ENCODE data around the gene CD101. TPM values are rescaled to one million over a fixed set of nuclear protein-coding genes. Genes with fewer than 3 reads are reported as not detected.

The CD101 gene
- total RNA-seq, 1 experiment from 2014 or later, result 1.7 TPM

DNA sequence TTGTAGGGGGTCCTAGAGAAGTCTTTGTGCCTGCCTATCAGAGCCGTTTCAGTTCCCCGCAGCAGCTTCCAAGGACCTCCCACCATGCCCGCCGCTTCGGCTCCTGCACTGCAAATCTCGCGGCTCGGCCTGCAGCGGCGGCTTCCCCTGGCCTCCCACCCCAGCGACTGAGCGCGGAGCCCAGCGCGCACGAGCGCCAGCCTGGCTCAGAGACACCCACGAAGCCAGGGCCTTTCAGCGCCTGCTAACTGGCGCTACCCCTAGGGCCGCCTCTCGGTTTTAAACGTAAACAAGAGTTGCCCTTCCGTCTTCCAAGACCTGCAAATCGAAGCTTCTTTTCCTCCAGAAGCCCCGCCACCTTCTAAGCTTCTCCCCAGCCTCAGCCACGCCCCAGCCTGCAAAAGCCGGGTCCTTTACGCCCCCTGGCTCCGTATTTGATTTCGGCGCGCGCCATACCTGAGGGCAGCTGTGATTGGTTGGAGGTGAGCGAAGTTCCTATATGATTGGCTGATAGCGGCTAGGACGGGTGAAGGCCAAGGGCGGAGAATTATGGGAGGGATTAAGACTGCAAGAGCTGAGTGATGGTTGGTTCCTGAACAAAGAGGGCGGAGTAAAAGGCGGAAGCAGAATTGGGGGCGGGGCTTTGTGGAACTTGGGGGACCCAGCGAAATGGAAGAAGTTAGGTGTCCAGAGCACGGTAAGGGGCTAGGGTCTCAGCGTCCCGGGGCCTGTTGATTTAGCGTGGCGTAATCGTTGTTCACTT, 58.3 kb downstream of the CD101 start, which contains the start of gene TTF2:
Gene TTF2, plus strand, starts transcription at position 649 of the 763 bp plus-strand sequence. Its CDS starts 21 bp downstream, at position 670.
- BruUV-seq (replicated peaks), result no TSS peak
- peak; percentile 100 for DNase-seq (ENCODE audit: low spot score)
- intact Hi-C loops (cut with micrococcal nuclease; ENCODE audit: unreplicated experiment), result loop anchor here (5.0 kb wide), 1 partner anchor 338 kb away; no protein-coding TSS in a partner anchor
- peak within 1 kb of the TSS; percentile 92 for H3K27ac ChIP-seq (ENCODE audit: low read depth, low read length, poor library complexity, severe bottlenecking)
- H3K9me3 ChIP-seq (ENCODE audit: low read depth, low read length, poor library complexity, severe bottlenecking), result no peaks in the 10 kb centered on the region
- H3K4me1 ChIP-seq (ENCODE audit: insufficient read depth, low read length, poor library complexity, severe bottlenecking), result peaks cover 23% of the 10 kb centered on the region
- H3K36me3 ChIP-seq (ENCODE audit: insufficient read depth, low read length, poor library complexity, severe bottlenecking), result peaks cover 14% of the 10 kb centered on the region
- H3K27me3 ChIP-seq (replicated peaks; ENCODE audit: insufficient read depth, low read depth, low read length, poor library complexity), result no peaks in the 10 kb centered on the region
- ChIA-PET CTCF (interaction anchor here (0.6 to 1.3 kb wide), 6 partner anchors 34 to 364 kb away, joined by 3 to 9 read pairs (median 4); no protein-coding TSS in a partner anchor), POLR2A (ENCODE audit: low non-redundant PET) (interaction anchor here (0.7 kb wide), 2 partner anchors 10 to 371 kb away, joined by 3 read pairs; no protein-coding TSS in a partner anchor)
- H3K4me3 ChIP-seq (ENCODE audit: low read depth, low read length, poor library complexity, severe bottlenecking), result peak within 1 kb of the TSS; percentile 84
- no peak for TF ChIP-seq EZH2 (IDR thresholded peaks at IDR 0.05; ENCODE audit: borderline replicate concordance, low read depth, low read length, poor library complexity, severe bottlenecking)
- TF ChIP-seq, protein P1, sequence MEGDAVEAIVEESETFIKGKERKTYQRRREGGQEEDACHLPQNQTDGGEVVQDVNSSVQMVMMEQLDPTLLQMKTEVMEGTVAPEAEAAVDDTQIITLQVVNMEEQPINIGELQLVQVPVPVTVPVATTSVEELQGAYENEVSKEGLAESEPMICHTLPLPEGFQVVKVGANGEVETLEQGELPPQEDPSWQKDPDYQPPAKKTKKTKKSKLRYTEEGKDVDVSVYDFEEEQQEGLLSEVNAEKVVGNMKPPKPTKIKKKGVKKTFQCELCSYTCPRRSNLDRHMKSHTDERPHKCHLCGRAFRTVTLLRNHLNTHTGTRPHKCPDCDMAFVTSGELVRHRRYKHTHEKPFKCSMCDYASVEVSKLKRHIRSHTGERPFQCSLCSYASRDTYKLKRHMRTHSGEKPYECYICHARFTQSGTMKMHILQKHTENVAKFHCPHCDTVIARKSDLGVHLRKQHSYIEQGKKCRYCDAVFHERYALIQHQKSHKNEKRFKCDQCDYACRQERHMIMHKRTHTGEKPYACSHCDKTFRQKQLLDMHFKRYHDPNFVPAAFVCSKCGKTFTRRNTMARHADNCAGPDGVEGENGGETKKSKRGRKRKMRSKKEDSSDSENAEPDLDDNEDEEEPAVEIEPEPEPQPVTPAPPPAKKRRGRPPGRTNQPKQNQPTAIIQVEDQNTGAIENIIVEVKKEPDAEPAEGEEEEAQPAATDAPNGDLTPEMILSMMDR (conservative IDR thresholded peaks at IDR 0.05; ENCODE audit: low read depth, low read length), result no peak

DNA sequence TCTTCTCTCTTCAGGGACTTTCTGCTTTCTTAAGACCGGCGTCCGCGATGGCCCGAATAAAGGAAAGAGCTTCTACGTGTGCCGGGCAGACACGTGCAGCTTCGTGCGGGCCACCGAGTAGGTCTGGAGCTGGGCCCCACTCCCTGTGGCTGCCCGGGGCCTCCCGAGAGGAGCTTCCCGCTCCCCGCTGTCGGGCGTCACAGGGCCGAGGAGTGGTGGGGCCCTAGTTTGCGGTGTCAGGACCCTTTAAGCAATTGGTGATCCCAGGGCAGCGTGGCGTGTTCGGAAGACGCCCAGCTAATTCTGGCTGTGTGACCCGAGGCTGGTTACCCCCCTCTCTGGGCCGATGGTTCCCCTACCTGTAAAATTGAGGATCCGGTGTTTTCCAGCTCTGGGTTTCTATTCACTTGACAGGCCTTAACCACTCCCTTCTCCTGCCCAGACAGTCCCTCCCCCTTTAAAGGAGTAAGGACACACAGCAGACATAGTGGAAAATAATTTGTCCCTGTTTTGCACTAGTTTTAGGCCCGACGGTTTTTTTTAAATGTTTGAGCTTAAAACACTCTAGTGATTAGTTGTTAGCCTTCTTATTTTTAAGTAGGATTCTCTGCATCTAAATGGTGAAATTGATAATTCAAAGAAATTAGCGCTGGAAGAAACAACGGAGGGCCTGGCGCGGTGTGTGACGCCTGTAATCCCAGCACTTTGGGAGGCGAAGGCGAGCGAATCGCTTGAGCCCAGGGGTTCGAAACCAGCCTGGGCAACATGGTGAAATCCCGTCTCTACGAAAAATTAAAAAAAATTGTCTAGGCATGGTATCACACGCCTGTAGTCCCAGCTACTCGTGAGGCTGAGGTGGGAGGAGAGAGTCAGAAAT, 59.1 kb downstream of the CD101 start:
- CTCF ChIA-PET, result interaction anchor here (0.6 to 1.3 kb wide), 5 partner anchors 34 to 364 kb away, joined by 3 to 9 read pairs (median 4); no protein-coding TSS in a partner anchor
- Histone ChIP-seq H3K9me3 (ENCODE audit: low read depth, low read length, poor library complexity, severe bottlenecking) (no peaks in the 10 kb centered on the region), H3K36me3 (ENCODE audit: insufficient read depth, low read length, poor library complexity, severe bottlenecking) (peaks cover 17% of the 10 kb centered on the region), H3K4me1 (ENCODE audit: insufficient read depth, low read length, poor library complexity, severe bottlenecking) (peaks cover 19% of the 10 kb centered on the region), H3K27ac (ENCODE audit: low read depth, low read length, poor library complexity, severe bottlenecking) (peak overlapping the region; percentile 68), H3K27me3 (replicated peaks; ENCODE audit: insufficient read depth, low read depth, low read length, poor library complexity) (no peaks in the 10 kb centered on the region), H3K4me3 (ENCODE audit: low read depth, low read length, poor library complexity, severe bottlenecking) (peak overlapping the region; percentile 84)
- POLR2A ChIA-PET (ENCODE audit: low non-redundant PET), result no interaction called here
- DNase-seq (ENCODE audit: low spot score), result peak; percentile 61
- TSS peak; percentile 69 for BruUV-seq (replicated peaks)
- intact Hi-C loops (cut with micrococcal nuclease; ENCODE audit: unreplicated experiment), result no loop called here
- TF ChIP-seq, protein P1 (conservative IDR thresholded peaks at IDR 0.05; ENCODE audit: low read depth, low read length), result no peak
- no peak for TF ChIP-seq EZH2 (IDR thresholded peaks at IDR 0.05; ENCODE audit: borderline replicate concordance, low read depth, low read length, poor library complexity, severe bottlenecking)

DNA sequence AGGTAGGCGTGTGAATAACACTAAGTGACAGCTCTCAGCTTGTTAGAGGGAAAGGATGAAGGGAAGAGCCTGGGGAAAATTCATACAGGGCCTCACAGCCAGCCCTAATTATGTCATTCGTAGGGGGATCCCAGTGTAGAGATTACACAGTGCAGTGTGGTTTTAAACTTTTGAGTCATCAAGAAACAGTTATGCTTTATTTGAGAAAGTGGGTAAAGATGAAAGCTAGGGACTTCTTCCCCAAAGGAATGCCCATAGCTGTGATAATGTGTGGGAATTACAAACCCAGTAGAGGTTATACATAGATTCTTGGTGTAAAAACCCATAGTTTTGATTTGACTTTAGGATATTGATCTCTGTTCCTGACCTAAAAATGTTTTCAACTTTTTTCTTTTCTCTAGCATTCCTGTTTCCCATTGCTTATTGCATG, 60.4 kb downstream of the CD101 start:
- Histone ChIP-seq H3K4me1 (ENCODE audit: insufficient read depth, low read length, poor library complexity, severe bottlenecking) (peaks cover 19% of the 10 kb centered on the region), H3K4me3 (ENCODE audit: low read depth, low read length, poor library complexity, severe bottlenecking) (no peak overlapping the region), H3K27ac (ENCODE audit: low read depth, low read length, poor library complexity, severe bottlenecking) (no peak overlapping the region), H3K9me3 (ENCODE audit: low read depth, low read length, poor library complexity, severe bottlenecking) (no peaks in the 10 kb centered on the region), H3K27me3 (replicated peaks; ENCODE audit: insufficient read depth, low read depth, low read length, poor library complexity) (no peaks in the 10 kb centered on the region), H3K36me3 (ENCODE audit: insufficient read depth, low read length, poor library complexity, severe bottlenecking) (peaks cover 20% of the 10 kb centered on the region)
- DNase-seq (ENCODE audit: low spot score), result peak; percentile 5
- TF ChIP-seq, protein P1 (conservative IDR thresholded peaks at IDR 0.05; ENCODE audit: low read depth, low read length), result no peak
- TF ChIP-seq EZH2 (IDR thresholded peaks at IDR 0.05; ENCODE audit: borderline replicate concordance, low read depth, low read length, poor library complexity, severe bottlenecking), result no peak
- POLR2A ChIA-PET (ENCODE audit: low non-redundant PET), result no interaction called here
- BruUV-seq (replicated peaks), result no TSS peak
- intact Hi-C loops (cut with micrococcal nuclease; ENCODE audit: unreplicated experiment), result no loop called here
- CTCF ChIA-PET, result no interaction called here

Measured in A673 (cell line).